ENCODE data around the gene KLHL33.
A peak's percentile ranks its signal among the peaks of the same experiment; 100 is the strongest.
"Not testable (repeated sequence)": the region's sequence is repeated elsewhere in the genome, so short reads cannot be mapped to it uniquely, and the experiment has no call there.

Gene KLHL33

DNA sequence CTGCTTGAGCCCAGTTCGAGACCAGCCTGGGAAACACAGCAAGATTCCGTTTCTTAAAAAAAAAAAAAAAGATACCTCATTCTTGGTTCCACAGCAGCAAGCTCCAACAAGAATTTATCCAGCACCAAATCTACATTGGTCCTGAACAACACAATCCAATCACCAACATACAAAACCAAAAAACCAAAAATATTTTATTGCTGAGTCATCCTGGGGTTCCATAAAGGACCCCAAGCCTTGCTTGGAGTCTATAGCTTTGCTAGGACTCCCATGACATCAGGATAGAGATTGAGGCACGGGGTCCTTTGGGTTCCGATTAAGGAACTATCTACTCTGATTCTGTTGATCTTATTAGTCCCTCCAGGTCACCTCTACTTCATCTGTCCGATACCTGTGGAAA, 10.9 kb upstream of the KLHL33 start:
- DNase-seq = no peak

DNA sequence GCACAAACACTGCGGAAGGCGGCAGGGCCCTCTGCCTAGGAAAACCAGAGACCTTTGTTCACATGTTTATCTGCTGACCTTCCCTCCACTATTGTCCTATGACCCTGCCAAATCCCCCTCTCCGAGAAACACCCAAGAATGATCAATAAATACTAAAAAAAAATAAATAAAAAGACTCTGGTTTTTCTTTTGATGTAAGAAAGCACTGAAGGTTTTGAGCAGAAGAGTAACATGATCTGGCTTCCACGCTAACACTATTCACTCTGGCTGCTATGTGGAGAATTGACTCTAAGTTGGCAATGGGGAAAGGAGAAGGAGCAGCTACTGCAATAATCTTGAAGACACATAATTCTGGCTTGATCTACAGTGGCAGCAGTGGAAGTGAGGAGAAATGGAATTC, 7.7 kb upstream of the KLHL33 start:
- DNase-seq = not testable (repeated sequence)

DNA sequence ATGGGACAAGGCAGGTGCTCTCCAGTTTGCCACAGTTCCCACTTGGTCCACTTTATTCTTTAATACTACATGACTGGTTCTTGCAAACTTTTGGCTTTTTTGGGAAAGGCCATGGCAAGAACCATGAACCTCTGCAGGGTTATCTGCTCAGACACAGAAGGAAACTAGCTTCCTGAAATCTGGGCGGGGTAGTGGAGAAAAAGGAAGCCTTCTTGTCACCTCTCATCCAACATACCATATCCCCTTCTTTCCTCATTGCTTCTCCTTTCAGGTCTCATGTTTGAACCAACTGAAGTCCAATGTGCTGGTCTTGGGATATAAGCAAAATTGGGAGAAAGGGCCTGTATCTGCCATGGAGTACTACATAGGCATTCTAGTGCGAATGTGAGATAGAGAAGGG, 5.5 kb upstream of the KLHL33 start:
- DNase-seq = no peak

DNA sequence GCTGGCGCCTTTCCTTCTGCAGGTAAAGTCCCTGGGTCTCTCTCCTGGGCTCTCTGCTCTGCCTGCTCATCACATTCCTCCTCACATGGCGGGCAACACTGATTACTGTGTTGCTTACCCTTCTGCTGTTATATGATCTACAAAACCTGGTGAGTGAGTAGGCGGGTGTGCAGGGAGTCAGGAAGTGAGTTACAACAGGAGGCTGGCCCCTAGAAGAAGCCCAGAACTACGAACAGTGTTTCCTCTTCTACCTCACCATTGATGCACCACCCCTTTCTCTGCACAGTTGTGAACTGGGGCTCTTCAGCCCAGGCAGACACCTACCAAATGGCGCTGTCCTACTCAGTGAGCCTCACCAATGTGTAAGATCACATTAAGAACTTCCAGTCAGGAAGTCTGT, 4.9 kb upstream of the KLHL33 start:
- DNase-seq = peak; percentile 24

DNA sequence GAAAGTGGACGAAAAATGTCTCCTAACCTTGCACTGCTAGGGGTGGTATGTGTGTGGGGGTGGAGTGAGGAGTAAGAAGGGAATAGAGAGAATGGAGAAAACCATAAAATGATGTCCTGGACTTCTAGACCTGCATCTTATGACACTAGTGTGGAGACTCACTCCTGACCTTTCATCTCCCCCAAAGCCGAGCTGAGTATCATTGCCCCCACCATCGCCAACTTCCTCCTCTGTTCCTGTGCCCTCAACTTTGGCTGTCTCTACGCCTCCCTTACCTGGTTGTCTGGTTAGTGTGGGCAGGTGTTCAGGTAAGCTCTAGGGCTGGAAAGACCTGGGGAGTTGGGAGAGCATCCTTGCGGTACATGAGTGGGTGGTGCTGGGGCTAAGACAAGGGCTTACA, 4.5 kb upstream of the KLHL33 start:
- DNase-seq = no peak

DNA sequence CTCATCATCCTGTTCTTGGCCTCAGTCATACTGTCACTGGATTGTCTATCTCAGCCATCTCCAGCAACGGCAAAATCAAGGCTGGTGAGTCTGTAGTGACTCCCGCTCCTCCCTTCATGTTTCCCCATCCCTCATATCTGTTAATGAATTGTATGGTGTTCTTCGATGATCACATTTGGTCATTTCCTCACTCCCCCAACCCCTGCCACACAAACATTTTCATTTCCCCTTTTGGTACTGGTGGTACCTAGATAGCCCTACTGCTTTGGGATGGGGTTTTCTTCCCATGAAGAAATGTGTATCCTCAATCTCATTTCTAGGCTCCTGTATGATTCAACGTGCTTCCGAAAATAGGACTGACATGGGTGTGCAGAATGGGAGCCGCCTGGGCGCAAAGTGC, 2.7 kb upstream of the KLHL33 start:
- no peak for DNase-seq

DNA sequence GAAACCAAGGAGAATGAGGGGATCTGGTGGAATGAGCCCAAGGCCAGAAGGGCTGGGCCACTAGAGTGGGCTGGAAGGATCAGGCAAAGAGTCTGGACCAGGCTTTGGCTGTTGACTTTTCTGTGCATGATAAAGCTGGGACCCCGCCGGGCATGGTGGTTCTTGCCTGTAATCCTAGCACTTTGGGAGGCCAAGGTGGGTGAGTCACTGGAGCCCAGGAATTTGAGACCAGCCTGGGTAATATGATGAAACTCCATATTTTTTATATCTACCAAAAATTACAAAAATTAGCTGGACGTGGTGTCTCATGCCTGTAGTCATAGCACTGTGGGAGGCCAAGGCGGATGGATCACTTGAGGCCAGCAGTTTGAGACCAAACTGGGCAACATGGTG, 393 bp upstream of the KLHL33 start:
- no peak for DNase-seq

DNA sequence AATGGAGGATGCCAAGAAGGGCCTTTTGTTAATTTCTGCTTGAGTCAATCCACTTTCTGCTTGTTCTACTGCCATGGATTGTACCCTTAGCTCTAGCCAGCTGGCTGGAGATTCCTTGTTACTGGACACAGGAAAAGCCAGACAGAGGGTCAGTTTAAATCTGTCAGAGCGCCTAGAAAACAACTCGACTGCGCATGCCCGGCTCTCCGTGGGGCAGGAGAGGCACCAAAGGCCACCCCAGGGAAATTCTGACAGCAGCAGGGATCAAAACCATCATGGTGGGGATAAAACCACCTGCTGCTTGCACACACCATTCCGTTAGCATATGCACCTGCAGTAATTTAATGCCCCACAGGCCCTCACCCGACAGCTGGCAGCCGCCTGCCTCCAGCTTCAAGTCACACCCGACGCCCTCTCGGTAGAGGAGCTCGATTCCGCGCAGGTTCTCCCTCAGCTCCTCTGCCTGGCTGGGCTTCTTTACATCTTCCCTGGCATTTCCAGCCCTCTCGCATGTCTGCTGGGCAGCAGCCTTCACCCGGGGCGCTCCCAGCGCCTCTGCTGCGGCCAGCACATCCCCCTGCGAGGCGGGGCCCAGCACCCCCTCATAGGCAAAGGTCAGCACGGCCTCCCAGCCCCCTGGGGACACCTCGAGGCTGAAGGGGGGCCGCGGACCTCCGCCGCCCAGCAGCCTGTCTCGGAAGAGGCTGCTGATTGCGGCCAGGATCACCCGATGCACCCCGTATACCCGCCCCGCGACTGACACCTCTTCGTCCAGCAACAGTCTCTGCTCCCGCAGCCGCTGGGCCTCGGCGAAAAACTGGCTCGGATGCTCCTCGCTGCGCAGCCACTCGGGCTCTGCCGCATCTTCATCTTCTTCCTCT, 1.0 kb downstream of the KLHL33 start:
- no peak for DNase-seq

DNA sequence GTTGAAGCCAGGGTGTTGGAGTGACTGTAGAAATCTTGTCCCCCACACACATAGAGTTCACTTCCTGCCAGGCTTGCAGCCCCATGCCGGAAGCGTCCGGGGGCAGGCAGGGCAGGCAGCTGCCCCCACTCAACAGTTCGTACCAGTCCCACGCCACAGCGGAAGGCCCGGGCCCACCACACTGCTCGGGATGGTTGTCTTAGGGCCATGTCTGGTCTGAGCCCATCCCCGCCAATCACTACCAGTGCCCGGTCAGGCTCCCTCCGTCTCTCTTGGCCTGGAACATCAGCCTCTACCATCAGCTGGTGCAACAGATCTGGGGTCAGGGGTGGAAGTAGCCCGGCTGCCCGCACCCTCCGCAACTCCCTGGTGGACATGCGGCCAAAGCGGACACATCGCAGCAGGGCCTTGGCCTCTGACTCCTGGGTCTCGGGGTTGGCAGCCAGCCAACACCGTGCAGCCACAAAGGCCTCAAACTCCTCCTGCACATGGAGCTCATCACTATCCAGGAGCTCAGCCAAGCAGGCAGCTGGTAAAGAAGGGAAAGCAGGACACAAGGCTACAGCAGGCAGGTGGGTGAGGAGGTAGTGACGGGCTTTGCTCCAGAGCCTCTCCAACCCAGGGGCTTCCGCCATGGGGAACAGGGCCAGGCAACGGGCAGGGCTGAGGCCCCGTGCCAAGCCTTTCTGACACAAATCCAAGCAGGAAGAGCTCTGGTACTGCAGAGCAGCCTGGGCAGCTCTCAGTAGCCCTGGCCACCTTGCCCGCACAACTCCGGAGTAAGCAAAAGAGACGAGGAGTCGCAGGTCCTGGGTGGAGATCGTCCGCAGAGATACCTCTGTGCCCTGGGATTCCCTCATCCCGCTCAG, 5.9 kb downstream of the KLHL33 start:
- DNase-seq = no peak

DNA sequence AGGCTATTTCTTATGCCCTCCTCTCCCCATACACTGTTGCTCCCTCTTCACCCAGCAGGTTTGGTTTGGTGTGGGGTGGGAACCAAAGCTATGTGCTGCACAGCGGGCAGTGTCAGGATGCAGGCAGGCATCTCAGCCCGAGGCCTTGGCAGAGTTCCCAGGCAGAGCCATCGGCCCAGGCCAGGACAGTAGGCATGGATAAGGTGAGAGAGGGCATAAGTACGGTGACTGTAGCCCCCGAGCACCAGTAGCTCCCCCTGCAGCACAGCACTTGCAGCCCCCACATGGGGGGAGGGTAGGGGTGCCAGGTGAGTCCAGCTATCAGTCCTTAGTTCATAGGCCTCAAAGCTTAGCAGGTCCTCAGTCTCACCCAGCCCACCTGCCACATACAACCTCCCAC, 7.2 kb downstream of the KLHL33 start:
- no peak for DNase-seq

DNA sequence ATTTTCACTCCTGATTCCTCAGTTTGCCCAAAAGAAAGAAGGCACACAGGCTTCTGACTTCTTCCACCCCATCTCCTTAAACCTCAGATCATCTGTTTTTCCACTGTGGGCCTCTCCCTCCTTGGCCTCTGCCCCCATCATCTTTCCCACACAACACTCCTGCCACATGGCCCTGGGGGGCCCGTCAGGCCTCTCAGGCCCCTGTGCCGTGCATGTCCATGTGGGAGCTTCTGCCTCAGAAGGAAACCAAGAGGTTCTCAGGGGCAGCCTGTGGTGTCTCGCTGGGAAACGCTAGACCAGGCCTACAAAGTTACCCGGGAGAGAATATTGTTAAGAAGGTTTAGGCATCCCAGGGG, 8.0 kb downstream of the KLHL33 start:
- DNase-seq = no peak

DNA sequence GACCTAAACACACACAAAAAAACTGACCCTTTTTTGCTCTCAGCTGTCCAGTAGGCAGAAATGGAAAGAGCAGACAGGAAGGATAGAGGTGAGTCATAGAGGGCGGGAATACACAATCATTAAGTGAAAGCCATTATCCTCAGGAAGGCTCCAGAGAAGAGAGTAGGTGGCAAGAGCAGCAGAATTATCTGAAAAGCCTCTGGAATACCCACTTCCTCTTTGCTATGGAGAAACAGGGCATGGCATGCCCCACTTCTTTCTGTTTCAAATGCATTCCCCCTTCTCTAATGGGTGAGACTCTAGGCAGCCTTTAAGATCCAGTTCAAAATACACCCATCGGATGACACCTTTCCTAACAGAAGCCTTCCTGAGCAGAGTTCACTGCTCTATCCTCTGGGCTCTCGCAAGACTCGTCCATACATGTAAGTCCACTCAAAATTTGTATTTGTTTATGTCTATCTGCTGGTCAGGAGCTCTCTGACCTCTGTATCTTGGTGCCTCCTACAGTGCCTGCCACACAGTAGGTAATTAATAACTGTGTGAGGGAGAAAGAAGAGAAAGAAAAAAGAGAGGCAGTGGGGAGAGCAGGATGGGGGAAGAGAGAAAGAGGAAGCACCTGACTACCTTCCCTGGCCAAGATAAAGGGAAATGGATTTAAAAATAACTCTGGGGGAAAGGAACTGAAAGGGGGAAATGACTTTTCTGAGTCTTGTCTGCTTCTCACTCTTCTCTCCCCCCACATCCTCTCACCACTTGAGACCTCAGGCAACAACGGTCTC, 8.5 kb downstream of the KLHL33 start:
- DNase-seq = no peak

DNA sequence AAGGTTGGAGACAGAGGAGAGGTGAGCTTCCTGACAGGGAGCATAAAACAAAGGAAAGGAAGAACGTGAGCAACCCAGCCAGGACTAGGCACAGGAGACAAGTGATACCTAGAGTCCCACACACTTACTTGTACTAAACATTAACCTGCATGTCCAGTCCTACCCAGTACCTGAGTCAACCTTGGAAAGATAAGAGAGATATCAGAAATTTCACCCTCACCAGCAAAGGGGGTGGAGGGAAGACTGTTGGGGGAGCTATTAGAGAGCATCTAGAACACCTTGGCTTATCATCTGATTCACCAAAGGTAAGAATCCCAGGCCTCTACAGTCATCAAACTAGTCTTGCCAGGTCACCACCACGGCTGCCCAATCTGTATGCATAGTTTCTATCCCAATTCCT, 11.1 kb downstream of the KLHL33 start:
- no peak for DNase-seq

DNA sequence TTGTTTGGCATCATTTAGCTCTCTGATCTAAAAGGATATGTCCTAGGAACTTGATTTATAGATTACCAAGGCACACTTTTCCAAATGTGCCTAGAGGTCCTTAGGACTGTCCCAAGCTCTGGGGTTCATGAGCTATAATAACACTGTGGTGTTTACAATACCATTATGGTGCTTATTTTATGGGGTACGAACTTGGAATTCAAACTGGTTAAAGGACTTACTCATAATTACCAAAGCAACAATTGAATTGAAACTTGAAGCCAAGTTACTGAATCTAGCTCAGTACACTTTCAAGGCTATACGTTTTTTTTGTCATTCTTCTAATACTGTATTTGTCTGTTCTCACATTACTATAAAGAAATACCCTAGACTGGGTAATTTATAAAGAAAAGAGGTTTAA, 13.1 kb downstream of the KLHL33 start:
- DNase-seq = no peak

DNA sequence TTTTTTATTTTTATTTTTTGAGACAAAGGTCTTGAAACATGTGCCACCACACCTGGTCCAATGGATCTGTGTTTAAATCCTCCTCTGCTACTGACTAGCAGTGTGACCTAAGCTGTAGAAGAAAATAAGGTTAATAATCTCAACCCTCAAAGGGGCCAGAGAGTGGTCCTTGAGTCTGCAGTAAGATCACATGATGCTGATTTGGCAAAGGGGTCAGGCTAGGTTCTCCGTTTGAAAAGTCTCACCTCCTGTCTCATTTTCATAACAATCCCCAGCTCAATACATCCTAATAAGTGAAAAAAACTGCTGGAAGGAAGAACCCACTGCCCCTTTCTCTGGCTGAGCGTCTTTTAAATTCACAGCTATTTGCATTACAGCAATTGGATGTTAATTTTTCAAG, 14.7 kb downstream of the KLHL33 start:
- no peak for DNase-seq

DNA sequence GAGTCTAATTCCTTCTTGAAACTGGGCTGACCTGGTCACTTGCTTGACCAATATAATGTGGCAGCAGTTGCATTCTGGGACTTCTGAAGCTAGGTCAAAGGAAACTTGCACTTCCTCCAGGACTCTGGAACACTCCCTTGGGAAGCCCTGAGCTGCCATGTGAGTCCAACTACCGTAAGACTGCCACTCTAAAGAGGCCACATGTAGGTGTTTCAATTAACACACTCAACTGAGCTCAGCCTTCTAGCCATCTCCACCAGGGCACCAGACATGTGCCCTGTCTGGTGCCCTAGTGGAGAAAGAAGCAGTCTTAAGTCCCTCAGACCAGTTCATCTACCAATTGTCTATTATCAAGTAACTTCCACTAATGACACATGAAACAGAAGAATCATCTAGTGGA, 16.5 kb downstream of the KLHL33 start:
- no peak for DNase-seq

DNA sequence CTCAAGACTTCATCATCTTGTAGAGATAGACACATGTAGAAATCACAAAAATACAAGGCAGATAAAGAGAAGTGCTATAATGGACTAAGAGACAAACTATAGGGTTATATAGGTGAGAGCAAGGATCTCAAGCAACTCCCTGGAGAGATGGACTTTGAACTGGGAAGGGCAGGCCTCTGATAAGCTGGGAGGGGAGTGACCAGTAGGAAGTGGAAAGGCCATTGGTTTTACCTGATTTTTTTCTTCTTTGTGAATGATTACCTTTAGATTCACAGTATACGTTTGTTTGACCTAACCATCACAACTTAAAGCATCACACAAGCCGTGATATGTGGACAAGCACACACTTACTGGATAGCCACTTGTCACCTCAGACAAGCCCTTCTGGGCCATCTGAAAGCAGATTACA, 17.5 kb downstream of the KLHL33 start:
- DNase-seq = no peak

DNA sequence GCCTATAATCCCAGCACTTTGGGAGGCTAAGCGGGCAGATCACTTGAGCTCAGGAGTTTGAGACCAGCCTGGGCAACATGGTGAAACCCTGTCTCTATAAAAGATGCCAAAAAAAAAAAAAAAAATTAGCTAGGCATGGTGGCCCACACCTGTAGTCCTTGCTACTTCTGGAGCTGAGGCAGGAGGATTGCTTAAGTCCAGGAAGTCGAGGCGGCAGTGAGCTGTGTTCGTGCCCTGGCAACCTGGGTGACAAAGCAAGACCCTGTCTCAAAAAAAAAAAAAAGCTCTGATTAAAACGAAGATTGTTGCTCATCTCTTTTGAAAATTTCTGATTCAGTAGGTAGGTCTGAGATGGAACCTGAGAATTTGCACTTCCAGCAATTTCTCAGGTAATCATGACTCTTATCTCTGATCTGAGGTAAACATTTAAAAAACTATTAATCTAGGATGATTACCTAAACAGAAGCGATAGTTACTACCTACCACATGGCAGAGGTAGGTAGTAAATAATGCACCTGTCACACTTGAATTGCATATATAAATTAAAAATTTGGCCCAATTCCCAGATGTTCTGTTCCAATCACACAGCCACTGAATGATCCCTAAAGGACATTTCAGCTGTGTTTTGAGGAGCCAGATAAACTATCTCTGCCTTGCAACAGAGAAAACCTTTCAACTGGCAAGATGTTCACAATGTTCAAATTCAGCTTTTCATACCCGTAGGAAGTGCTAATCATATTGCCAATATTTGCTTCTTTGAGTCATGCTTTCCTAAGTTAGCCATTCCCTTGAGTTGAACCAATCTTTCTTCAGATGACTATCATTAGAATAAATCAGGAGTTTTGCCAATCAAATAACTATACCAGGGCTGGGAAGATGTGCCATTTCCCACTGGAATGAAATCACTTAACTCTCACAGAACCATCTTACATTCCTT, 18.4 kb downstream of the KLHL33 start:
- DNase-seq = no peak

DNA sequence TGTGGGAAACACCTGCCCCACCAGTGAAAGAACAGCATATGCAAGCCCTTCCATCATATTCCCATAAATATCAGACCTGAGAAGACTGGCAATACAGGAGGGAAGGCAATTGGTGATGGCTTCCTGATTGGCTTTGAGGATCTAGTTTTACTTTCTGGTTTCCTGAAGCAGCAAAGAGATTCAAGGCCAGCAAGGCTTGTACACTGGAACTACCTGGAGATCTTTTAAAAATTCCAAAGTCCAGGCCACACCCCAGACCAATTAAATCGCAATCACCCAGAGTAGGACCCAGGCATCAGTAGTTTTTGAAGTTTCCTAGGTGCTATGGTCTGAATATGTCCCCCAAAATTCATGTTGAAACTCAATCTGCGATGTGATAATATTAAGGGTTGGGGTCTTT, 19.7 kb downstream of the KLHL33 start:
- no peak for DNase-seq

DNA sequence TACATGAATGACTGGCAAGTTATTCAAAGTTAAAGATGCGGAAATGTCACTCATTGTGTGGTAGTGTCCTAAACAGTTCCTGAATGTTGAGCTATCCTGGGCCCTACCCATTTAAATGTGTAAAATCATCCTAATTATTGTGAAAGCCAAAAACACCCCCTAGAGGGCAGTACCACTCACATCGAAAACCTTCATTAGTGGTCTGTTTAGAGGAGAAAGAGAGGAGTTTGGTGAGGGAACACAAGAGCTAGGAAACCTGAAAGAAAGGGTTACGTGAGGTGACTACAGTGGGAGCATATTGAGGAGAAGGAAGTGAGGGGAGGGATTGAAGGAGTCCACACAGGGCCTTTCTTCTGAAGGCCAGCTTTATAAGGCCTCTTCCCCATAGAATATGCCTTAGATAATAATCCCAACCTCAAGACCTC, 20.2 kb downstream of the KLHL33 start:
- DNase-seq = peak; percentile 40 to 72

DNA sequence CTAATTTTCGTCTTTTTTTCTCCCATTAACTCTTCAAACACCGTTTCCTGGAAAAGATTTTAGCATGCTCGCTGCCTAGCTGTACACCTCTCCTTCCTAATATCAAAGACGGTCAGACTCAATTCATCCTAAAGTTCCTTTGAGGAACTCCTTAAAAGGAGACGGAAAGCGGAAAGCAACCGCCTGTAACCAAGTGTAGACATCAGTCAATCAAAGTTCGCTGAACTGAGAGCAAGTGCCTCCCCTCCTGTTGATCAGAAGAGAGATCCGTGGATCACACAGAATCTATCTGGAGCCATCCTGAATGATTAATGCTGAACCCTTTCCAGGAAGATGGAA, 22.3 kb downstream of the KLHL33 start:
- peak in 1 of 2 donors; percentile 50 for DNase-seq
